VCaP (cell line): ENCODE measurements around the gene RPLP1.

Experiments
- H3K27ac ChIP-seq: fragments of 450-650 bp; 2 replicates; pipeline ENCODE4 v1.5.1; 2017
- TF ChIP-seq, protein P1 (sequence below): fragments of 450-650 bp; conservative IDR thresholded peaks from 2 replicates; pipeline ENCODE4 v1.5.1; 2017; ENCODE audit warnings: mild to moderate bottlenecking, moderate library complexity

RPLP1 gene

DNA sequence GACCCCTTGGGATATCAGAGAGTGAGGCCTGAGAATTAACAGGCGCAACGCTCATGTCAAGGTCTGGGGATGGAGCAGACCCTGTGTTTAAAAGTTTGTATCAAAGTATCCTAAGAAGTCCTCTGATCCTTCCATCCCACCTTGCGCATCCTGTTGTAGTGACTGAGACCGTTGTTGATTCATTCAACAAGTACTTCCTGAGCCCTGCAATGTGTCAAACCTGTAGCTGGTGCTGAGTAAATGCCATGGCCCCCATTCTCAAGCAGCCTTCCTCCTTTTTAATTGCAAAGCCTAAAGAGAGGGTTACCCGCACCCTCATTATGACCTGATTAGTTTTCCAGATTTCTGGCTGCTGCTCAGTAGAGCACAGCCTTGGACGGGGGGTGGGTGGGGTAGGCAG is 46.4 kb downstream of the RPLP1 start:
- TF ChIP-seq, protein P1, sequence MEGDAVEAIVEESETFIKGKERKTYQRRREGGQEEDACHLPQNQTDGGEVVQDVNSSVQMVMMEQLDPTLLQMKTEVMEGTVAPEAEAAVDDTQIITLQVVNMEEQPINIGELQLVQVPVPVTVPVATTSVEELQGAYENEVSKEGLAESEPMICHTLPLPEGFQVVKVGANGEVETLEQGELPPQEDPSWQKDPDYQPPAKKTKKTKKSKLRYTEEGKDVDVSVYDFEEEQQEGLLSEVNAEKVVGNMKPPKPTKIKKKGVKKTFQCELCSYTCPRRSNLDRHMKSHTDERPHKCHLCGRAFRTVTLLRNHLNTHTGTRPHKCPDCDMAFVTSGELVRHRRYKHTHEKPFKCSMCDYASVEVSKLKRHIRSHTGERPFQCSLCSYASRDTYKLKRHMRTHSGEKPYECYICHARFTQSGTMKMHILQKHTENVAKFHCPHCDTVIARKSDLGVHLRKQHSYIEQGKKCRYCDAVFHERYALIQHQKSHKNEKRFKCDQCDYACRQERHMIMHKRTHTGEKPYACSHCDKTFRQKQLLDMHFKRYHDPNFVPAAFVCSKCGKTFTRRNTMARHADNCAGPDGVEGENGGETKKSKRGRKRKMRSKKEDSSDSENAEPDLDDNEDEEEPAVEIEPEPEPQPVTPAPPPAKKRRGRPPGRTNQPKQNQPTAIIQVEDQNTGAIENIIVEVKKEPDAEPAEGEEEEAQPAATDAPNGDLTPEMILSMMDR = no peak
- no peak overlapping the region for H3K27ac ChIP-seq

DNA sequence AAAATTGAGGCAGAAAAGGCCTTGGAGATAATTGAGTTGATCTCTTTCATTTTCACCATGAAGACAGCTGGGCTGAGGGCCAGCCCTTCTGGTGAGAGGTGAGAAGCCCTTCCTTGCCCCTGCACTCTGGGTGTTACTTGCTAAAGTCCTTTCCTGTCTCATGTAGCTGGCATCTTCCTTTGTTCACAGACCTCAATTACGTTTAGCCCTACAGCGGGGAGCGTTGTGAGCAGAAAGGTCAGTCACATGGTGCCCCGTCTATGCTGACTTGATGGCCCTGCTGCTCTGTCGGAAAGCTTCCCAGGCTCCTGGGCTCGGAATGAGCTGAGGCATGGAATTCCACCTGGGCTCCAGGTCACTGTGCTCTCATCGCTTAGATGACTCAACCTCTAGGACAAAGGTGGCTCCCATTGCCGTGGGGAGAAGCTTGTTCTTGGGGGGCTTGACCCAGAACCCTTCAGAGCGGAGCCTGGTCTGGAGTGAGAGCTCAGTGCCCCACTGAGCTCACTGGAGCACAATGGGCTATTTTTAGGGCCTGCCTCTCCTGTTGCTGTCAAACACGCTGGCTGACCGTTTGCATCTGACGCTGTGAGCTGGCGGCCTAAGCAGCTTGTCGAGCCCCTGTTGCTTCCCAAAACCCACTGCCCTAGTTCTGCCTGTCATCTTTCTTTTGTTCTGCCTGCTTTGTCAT is 47.0 kb downstream of the RPLP1 start:
- no peak overlapping the region for H3K27ac ChIP-seq
- TF ChIP-seq, protein P1 = no peak

DNA sequence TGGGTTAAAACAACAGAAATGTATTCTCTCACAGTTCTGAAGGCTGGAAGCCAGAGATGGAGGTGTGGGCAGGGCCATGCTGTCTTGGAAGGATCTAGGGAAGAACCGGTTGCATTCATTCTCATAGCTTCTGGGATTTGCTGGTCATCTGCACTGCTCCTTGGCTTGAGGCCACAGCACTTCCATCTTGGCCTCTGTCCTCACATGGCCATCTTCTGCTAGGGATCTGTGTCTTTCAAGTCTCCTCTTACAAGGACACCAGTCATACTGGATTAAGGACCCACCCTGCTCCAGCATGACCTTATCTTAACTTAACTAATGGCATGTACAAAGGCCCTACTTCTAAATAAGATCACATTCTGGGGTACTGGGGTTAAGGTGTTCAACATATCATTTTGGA is 47.7 kb downstream of the RPLP1 start:
- no peak overlapping the region for H3K27ac ChIP-seq
- TF ChIP-seq, protein P1 = no peak

DNA sequence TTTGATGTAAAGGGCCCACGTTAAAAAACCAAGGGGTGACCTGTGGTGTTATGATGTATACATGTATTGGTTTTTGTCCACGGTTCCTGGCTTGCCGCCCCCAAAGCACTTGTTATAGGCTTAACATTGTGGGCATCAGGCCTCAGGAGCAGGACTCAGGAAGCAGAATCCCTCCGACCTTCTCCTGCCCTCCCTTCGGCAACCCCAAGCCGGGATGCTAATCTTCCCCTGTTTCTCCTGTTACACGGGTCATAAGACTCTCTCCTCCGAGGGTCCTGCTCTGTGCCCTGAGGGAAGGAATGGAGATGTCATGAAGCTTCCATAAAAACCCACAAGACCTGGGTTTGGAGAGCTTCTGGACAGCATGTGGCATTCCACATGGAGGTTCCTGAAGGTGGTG is 48.8 kb downstream of the RPLP1 start:
- TF ChIP-seq, protein P1 = no peak
- H3K27ac ChIP-seq = no peak overlapping the region

DNA sequence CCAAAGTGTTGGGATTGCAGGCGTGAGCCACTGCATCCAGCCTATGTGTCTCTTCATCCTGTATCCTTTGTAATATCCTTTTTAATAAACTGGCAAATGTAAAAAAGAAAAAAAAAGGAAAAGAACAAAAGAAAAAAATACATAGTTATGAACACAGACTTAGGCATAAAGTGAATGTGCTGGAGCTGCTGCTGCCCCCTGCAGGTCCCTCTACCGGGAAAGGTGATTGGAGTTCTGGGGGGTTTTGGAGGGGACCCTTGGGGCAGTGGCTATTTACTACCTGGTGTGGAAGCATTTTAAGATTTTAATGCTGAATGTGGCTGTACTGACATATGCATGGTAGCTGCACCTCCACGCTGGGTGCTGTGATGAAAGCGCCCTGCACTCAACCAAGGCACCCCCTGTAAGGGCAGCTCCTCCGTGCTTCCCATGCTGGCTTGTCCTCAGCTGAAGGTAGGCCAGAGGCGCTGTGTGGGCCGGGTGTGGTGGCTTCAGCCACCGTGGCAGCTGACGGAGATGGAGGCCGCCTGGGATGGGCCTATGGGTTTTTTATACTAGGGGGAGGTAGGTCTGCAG is 49.9 kb downstream of the RPLP1 start:
- no peak overlapping the region for H3K27ac ChIP-seq
- TF ChIP-seq, protein P1 = 0 out of 2 replicates have a peak, but pooled peaks have one; percentile 24

DNA sequence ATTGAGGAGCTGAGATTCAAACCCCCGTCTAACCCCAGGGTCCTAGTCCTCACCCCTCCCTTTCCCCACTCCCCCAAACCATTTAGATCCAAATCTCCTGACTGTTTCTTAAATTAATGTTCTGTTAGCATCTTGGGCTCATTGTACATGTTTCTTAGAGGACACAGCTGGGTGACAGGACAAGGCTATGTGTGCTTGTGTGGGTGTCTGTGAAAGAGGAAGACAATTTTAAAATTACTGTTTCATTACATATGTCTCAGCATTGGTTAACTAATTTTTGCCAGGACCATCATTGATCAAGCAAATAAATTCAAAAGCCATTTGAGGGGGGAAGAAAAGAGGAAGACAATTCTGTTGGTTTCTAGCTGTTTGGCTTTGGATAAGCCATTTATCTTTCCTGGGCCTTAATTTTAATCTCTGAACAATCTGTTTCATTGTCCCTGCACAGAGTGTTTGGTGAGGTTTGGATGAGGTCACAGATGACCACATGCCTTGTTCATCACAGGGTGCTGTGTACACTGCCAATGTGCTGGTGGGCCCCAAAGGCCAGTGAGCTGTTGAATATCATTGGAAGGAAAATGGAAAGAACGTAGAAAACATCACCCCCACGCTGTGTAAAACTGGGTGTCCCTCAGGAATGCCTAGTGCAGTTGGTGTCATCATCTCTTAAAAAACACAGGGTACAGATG is 51.9 kb downstream of the RPLP1 start:
- TF ChIP-seq, protein P1 = no peak

More for the DNA sequence above, 51.9 kb downstream of the RPLP1 start:
- H3K27ac ChIP-seq = no peak overlapping the region
